ENCODE data around the gene SDK1. TPM values are rescaled to one million over a fixed set of nuclear protein-coding genes. Genes with fewer than 3 reads are reported as not detected.

Gene SDK1
- total and polyA plus RNA-seq, 2 donors (not counting 3 experiments of a cell fraction or from before 2014, with no cell fraction given): 1.6 to 3.9 TPM

DNA sequence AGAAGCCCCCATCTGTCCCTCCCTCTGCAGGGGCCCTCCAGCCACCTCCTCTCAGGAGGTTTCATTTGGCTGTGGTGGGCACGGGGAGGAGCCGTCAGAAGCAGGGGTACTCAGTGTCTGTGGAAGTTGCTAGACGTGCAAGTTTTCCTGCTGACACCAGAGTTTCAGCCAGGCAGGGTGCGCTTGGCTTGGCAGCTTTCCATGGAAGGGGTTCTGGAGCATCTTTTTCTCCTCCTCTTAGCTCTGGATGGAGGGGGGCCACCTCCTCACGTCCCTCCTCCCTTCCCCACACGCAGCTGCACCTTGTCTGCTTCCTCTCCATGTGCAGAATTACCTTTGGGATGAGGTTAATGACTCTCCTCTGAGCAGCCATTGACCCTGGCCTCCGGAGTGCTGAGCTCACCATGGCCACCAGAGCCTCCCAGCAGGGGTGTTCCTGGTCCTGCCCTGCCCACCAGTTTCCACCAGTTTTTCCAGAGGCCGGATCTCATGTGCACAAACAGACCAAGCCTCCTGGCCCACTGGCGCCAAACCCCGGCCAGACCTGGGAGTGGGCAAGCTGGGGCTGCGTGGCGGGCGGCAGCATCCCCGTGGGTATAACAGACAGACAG is 801.3 kb downstream of the SDK1 start:
- Histone ChIP-seq H4K20me1 (replicated peaks; ENCODE audit: control insufficient read depth, extremely low read depth, insufficient read depth, low read length) (no peaks in the 10 kb centered on the region), H2AFZ (ENCODE audit: low read depth, low read length) (no peak overlapping the region), H3K79me2 (ENCODE audit: control insufficient read depth, insufficient read depth, low read length) (no peaks in the 10 kb centered on the region), H3K9ac (replicated peaks; ENCODE audit: extremely low read depth, insufficient read depth, low read length) (no peak overlapping the region), H3K27ac (ENCODE audit: insufficient read depth, low read depth, low read length) (no peak overlapping the region), H3K9me3 (replicated peaks; ENCODE audit: control insufficient read depth, insufficient read depth, low read length) (no peaks in the 10 kb centered on the region), H3K36me3 (ENCODE audit: control insufficient read depth in 2 of 2, extremely low read depth in 1 of 2, insufficient read depth in 2 of 2, low read length in 2 of 2) (no peaks in the 10 kb centered on the region), H3K4me2 (ENCODE audit: insufficient read depth, low read length) (no peak overlapping the region), H3K4me1 (ENCODE audit: control insufficient read depth, extremely low read depth, insufficient read depth, low read length) (no peaks in the 10 kb centered on the region), H3K9me1 (replicated peaks; ENCODE audit: control insufficient read depth, extremely low read depth, insufficient read depth, low read length) (no peaks in the 10 kb centered on the region), H3K4me3 (replicated peaks in 1 of 3; ENCODE audit: insufficient read depth in 1 of 3, low read depth in 1 of 3, low read length in 3 of 3) (no peak overlapping the region), H3K27me3 (ENCODE audit: control insufficient read depth in 2 of 2, insufficient read depth in 2 of 2, low read length in 2 of 2) (no peaks in the 10 kb centered on the region)
- TF ChIP-seq POLR2A (IDR thresholded peaks at IDR 0.05; ENCODE audit: low read depth, low read length): no peak
- no peak for TF ChIP-seq MYC (IDR thresholded peaks at IDR 0.05; ENCODE audit: low read depth, low read length)
- TF ChIP-seq GATA2 (IDR thresholded peaks at IDR 0.05; ENCODE audit: insufficient read depth, insufficient read length, low read depth, low read length): no peak
- no peak for TF ChIP-seq FOS (IDR thresholded peaks at IDR 0.05; ENCODE audit: borderline replicate concordance, insufficient read depth, low read length)
- TF ChIP-seq JUN (IDR thresholded peaks at IDR 0.05; ENCODE audit: borderline replicate concordance, insufficient read depth, insufficient read length, low read depth): no peak
- no peak for TF ChIP-seq EZH2 (IDR thresholded peaks at IDR 0.05; ENCODE audit: borderline replicate concordance, low read depth, low read length, severe bottlenecking)
- TF ChIP-seq, protein P1, sequence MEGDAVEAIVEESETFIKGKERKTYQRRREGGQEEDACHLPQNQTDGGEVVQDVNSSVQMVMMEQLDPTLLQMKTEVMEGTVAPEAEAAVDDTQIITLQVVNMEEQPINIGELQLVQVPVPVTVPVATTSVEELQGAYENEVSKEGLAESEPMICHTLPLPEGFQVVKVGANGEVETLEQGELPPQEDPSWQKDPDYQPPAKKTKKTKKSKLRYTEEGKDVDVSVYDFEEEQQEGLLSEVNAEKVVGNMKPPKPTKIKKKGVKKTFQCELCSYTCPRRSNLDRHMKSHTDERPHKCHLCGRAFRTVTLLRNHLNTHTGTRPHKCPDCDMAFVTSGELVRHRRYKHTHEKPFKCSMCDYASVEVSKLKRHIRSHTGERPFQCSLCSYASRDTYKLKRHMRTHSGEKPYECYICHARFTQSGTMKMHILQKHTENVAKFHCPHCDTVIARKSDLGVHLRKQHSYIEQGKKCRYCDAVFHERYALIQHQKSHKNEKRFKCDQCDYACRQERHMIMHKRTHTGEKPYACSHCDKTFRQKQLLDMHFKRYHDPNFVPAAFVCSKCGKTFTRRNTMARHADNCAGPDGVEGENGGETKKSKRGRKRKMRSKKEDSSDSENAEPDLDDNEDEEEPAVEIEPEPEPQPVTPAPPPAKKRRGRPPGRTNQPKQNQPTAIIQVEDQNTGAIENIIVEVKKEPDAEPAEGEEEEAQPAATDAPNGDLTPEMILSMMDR (IDR thresholded peaks at IDR 0.05; ENCODE audit: extremely low read depth in 1 of 2, insufficient read depth in 1 of 2, low read depth in 1 of 2, low read length in 2 of 2): no peak
- TF ChIP-seq POLR2AphosphoS5 (IDR thresholded peaks at IDR 0.05; ENCODE audit: insufficient read depth, low read depth, low read length): no peak
- TF ChIP-seq, protein P2, sequence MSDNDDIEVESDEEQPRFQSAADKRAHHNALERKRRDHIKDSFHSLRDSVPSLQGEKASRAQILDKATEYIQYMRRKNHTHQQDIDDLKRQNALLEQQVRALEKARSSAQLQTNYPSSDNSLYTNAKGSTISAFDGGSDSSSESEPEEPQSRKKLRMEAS (IDR thresholded peaks at IDR 0.05; ENCODE audit: insufficient read depth, insufficient read length): no peak
- no peak for FAIRE-seq
- ChIA-PET CTCF (interaction anchor here (0.6 to 2.5 kb wide), 7 partner anchors 7 to 812 kb away, joined by 3 to 15 read pairs (median 5); no protein-coding TSS in a partner anchor), POLR2A (no interaction called here)
- intact Hi-C loops (cut with micrococcal nuclease): no loop called here
- dilution Hi-C loops (cut with MboI; ENCODE audit: extremely low pct_ligation_motif_present, low sequenced_read_pairs): no loop called here
- no peak for DNase-seq (ENCODE audit: low read depth, low spot score)
- BruUV-seq (replicated peaks): no TSS peak

Data from endothelial cell of umbilical vein (primary cell).